NOMO-1 (cell line): Measurements from ENCODE around the gene DPM1.
"Not testable (repeated sequence)": the region's sequence is repeated elsewhere in the genome, so short reads cannot be mapped to it uniquely, and the experiment has no call there.

Source experiments
- DNase-seq, 2 experiments: peaks; one replicate each; lab custom pipeline; 2025; ENCODE audit not compliant: unreplicated experiment in 2 of 2; lab: John Stamatoyannopoulos, UW

DPM1 gene

DNA sequence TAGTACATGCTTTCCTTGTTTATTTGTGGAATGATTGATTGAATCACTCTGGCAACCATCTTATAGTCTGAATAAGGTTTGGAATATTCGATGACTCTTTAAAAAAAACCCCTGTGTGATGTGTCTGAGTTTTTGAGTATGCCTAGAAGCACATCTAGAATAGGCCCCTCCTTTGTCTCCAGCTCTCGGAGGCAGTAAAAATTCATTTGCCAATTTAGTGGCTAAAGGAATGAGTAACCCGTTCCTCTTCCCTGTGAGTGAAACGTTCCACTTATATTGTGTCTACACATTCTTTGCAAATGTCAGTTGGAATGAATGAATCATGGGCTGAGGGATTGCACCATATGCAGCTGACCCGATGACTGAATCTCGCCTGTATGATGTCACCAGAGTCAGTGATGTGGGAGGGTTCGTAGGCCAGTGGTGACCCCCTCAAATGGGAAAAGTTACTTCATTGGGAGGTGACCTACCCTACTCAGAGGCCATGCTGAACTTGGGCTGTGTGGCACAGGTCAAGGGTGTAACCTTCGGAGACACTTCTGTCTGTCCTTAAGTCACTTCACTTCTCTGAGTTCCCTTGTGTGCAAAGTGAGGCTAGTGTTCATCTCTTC lies 21.8 kb upstream of the DPM1 start:
- peak; percentile 61 to 95 for DNase-seq

DNA sequence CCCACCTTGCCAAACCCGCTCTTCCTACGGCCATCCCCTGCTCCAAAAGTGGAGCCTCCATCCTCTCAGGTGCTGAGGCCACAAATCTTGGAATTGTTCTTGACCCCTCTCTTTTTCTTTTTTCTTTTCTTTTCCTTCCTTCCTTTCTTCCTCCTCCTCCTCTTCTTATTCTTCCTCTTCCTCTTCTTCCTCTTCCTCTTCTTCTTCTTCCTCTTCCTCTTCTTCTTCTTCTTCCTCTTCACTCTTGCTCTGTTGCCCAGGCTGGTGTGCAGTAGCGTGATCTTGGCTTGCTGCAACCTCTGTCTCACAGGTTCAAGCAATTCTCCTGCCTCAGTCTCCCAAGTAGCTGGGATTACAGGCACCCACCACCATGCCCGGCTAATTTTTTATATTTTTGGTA lies 20.2 kb upstream of the DPM1 start:
- not testable (repeated sequence) for DNase-seq

DNA sequence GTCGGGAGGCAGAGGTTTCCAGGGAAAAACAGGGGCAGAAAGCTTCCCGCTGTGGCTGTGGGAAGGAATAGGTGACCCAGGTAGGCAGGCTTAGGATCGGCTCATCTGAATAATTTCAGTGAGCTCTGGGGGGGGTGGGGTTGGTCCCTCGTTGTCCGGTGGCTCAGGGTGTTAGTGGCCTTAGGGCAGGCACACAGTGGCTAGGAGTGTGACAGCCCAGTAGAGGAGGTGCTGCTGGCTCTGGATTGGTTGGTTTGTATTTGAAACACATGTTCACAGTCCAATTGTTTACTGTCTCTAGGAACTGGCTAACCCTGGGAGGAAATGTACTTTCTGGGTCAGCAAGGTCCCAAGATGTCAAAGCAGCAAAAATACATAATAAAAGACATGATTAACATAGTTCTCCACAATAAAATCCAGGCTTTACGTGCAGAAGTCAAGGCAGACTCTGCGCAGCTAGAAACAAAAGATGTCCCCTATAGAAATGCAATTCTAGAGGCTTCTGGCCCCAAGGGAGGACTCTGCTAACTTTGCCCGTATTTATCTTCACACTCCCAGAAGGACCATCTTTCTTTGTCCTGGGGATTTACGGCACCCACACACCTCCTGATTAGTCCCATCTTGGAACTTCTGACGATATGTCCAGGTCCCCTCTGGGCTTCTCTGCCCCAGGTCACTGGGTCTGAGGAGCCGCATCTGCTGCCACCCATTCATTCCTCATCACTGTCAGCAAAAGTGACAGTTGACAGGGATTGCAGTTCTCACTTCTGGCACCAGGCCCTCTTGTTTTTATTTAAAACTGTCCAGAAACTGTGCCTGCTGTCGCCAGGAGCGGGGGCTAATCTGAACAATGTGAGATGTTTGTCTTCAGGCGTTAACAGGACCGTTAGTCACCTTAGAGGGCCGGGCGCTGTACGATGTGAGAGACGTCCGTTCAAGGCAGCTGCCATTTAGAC lies 19.0 kb upstream of the DPM1 start:
- DNase-seq = no peak

DNA sequence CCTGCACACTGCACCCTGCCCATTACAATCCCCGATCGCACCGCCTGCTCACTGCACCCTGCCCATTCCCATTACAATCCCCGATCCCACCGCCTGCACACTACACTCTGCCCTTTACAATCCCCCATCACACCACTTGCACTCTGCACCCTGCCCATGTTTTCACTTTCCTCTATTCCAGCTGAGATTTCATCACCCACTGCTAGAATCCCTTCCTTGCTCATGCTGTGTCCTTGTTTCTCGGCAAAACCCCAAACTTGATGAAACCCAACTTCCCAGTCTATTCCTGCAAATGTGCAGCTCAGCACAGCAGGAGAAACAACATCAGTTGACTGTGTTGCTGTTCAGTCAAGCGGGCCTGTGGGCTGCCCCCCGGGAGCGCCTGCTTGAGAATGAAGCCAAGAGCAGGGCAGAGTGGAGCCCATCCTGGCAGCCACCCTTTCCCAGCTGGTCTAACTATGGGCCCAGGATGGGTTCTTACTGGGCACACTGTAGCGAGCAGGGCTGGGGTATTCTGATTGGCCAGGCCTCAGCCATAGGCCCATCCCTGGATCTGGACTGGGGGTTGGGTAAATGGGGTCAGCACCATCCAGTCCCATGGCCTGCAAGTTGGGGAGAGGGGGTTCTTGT lies 17.5 kb upstream of the DPM1 start:
- DNase-seq = no peak

GRCh38 chr20:50969912-50970311 lies 11.6 kb upstream of the DPM1 start:
- no peak for DNase-seq

GRCh38 chr20:50969435-50969834 lies 11.1 kb upstream of the DPM1 start:
- DNase-seq = no peak

DNA sequence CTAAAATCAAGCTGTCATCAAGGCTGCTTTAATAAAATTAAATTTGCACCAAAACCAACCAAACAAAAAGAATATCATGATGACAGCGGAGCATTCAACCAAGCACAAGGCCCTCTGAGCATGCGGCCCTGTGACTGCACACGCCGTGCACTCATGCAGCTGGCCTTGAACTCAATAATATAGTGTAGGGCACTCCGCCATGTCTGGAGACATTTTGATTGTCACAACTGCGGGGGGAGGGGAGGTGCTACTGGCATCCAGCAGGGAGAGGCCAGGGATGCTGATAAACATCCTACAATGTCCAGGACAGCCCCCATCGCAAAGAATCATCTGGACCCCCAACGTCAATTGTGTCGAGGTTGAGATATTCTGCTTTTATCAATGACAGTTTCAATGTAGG lies 10.0 kb upstream of the DPM1 start:
- DNase-seq = no peak

GRCh38 chr20:50967586-50967985 lies 9.3 kb upstream of the DPM1 start:
- DNase-seq = no peak

GRCh38 chr20:50959543-50960126 lies 1.3 kb upstream of the DPM1 start:
- no peak for DNase-seq

GRCh38 chr20:50958615-50959542 lies 547 bp upstream of the DPM1 start, which contains the start of gene MOCS3:
Gene MOCS3 (plus strand): TSS chr20:50958818. CDS start chr20:50958843, 25 bp downstream.
- DNase-seq = peak; percentile 83 to 97

DNA sequence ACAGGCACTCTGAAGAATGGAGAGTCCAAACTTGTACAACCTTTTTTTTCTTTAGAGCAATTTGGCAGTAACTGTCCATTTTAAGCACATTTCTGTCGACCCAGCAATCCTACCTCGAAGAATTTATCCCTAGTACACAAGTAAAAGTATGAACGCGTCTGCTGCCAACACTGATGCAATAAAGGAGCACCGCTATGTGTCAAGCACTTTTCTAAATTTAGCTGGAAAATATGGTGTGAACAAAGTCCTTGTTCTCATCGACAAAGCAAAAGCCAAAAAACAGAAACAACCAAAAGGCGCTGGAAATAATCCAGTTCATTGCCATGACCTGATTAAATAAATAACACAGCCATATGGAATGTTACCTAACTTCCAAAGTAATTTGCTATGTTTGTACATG lies 1.1 kb downstream of the DPM1 start:
- DNase-seq = no peak

DNA sequence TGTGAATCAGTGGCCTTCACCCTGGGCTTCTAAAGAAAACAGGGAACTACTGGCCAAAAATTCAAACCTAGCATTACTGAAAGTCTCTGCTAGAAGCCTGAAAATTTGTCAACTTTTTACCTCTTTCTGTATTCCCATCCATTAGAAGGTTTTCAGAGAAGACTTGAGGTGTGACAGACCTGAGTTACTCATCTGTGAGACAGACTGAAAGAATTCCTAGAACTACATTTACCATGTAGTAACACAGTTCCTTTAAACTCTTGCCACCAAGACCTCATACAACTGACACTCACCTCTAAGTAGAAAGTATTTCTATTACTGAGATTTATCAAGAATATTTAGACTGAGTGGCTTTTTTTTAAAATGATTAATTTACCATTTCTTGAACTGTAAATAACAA lies 4.5 kb downstream of the DPM1 start:
- DNase-seq = no peak

DNA sequence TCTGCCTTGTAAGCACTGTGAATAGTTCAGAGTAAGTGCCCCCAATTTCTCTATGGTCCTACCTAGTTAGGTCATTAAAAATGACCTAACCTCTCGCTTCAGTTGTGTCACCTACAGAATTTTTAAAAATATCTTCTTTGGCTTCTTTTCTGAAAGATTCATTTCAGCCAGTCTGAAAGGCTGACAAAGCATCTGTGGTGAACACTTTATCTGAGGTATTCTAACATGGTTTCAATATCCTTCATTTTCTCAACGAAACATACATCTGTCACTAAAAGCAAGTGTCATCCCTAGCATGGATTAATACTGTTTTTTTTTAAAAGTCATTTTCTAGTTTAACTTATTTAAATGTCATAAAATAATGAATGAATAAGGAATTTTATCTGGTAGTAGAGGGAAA lies 5.1 kb downstream of the DPM1 start:
- no peak for DNase-seq

GRCh38 chr20:50948132-50948785 lies 10.1 kb downstream of the DPM1 start:
- no peak for DNase-seq

DNA sequence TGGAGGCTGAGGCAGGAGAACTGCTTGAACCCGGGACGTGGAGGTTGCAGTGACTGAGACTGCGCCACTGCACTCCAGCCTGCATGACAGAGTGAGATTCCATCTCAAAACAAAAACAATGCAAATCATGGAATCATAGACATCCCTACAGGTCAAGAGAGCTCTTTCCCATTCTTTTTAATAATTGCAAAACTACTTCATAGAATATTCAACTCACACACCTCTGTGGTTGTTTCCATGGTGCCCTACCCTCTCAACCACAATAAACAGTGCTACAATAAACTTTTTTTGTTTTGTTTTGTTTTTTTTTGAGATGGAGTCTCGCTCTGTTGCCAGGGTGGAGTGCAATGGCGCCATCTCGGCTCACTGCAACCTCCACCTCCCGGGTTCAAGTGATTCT lies 15.3 kb downstream of the DPM1 start:
- no peak for DNase-seq

- DNase-seq = no peak
Measured at GRCh38 chr20:50933589-50933988, 24.7 kb downstream of the DPM1 start.

DNA sequence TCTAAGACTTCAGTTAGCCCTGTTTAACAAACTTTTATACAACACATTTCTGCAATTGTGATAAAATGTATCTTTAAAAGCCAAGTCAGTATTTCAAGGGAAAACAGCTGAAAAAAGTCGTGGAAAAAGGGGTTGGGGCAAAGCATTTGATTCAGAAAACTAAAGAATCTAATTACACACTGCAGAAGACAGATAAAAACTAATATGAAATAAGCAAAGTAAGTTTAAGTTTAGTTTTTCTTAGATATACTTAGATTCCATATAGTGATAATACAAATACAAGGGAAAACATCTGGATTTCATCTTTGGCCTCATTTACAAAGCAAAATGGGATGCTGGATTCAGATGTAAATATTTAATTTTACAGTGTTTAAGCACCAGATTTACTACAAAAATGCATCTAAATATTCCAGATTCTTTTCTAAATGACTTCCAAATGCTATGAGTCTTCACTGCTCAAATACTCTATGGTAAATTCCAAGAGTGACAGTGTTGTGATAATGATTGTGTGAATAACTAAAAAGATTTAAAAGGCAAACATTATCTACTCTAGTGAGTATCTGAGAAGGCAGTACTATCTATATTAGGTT lies 25.5 kb downstream of the DPM1 start:
- DNase-seq = no peak

DNA sequence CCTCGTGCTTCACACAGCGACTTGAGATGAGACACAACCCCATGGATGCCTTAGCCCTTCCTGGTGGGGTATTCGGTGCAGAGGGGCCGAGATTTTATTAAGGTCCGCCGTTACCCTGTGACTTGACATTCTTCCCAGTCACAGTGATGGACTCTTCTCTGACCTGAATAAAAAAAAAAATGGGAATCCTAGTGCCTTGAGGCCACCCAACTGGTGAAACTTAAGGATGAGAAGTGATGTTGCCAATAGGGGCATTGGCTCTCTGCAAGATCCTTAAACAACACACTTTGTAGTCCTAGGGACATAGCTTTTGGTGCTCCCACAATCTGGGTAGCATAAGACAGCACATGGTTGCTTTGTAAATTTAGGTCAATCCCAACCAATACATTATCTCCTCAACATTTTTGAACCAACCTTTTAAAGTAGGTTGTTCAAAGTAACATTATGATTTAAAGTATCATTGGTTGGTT lies 26.3 kb downstream of the DPM1 start:
- no peak for DNase-seq

DNA sequence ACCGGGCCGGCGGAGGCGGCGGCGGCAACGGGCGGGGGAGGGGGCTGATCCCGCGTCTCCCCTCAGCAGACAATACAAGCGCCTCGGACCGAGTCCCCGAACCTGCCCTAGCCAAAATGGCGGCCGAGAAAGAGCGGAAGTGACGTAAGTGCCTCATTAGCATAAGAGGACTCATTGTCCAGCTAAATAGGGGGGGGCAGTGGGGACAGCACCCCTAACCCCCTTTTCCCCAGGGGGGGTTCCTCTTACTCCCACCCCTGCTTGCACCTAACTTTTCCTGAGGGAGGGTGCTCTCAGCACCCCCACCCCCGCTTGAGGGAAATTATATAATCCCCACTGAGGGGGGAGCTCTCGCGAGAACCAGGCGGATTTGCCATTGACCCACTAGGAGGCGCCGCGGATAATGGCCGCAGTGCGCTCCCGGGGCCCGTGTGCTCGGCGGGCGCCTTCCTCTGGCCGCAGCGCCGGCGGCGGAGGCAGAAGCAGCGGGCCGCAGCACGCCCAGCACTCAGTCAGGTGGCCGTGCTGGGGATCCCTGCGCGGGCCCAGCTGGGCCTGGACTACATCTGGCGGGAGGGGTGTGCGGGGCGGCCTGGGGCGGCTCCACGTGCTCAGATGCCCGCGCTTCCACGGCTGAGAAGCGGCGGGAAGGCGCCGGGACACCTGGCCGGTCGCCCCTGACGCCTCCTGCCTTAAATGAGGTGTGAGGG lies 26.9 kb downstream of the DPM1 start, which contains the start of gene ADNP:
Gene ADNP (minus strand): TSS at position 132 of the 710 bp plus-strand sequence. CDS start 27,441 bp downstream, outside the sequence.
- peak; percentile 89 to 91 for DNase-seq
